ENCODE results near the gene GPC6. TPM values are rescaled to one million over a fixed set of nuclear protein-coding genes. Genes with fewer than 3 reads are reported as not detected.

Gene GPC6
- total RNA-seq, 6 donors from 2014 or later = 1.3 to 7.3 (median 3.4) TPM

- no peak for TF ChIP-seq POLR2A (IDR thresholded peaks at IDR 0.05)
- no peak for TF ChIP-seq CTCF (IDR thresholded peaks at IDR 0.05)
- no peak for TF ChIP-seq POLR2AphosphoS5 (IDR thresholded peaks at IDR 0.05)
- no peak for TF ChIP-seq EP300 (IDR thresholded peaks at IDR 0.05)
- Histone ChIP-seq H3K36me3 (no peaks in the 10 kb centered on the region), H3K27ac (no peak overlapping the region), H3K4me1 (no peaks in the 10 kb centered on the region), H3K27me3 (no peaks in the 10 kb centered on the region), H3K4me3 (no peak overlapping the region), H3K9me3 (no peaks in the 10 kb centered on the region)
- ATAC-seq (ENCODE audit: low FRiP score in 2 of 2) (no peak), DNase-seq (no peak)
Observed at GRCh38 chr13:93525087-93525486, 298.5 kb downstream of the GPC6 start.

GRCh38 chr13:93527748-93528297 lies 301.2 kb downstream of the GPC6 start:
- Histone ChIP-seq H3K27me3 (no peaks in the 10 kb centered on the region), H3K27ac (no peak overlapping the region), H3K4me3 (no peak overlapping the region), H3K36me3 (no peaks in the 10 kb centered on the region), H3K4me1 (no peaks in the 10 kb centered on the region), H3K9me3 (no peaks in the 10 kb centered on the region)
- TF ChIP-seq POLR2AphosphoS5 (IDR thresholded peaks at IDR 0.05) (no peak), EP300 (IDR thresholded peaks at IDR 0.05) (no peak), POLR2A (IDR thresholded peaks at IDR 0.05) (no peak), CTCF (IDR thresholded peaks at IDR 0.05) (no peak)
- ATAC-seq (ENCODE audit: low FRiP score in 2 of 2) = no peak
- WGBS, 2 donors = 76 to 82% methylated on average over 2 of the region's 2 CpGs
- no peak for DNase-seq

- H3K9me3 ChIP-seq = no peaks in the 10 kb centered on the region
- no peak overlapping the region for H3K4me3 ChIP-seq
- H3K27me3 ChIP-seq = no peaks in the 10 kb centered on the region
- DNase-seq (no peak), ATAC-seq (ENCODE audit: low FRiP score in 2 of 2) (no peak)
- no peak overlapping the region for H3K27ac ChIP-seq
- H3K36me3 ChIP-seq = no peaks in the 10 kb centered on the region
- WGBS, 2 donors = 79 to 80% methylated on average over 2 of the region's 2 CpGs
- TF ChIP-seq CTCF (IDR thresholded peaks at IDR 0.05) (no peak), EP300 (IDR thresholded peaks at IDR 0.05) (no peak), POLR2AphosphoS5 (IDR thresholded peaks at IDR 0.05) (no peak)
- H3K4me1 ChIP-seq = no peaks in the 10 kb centered on the region
Observed at GRCh38 chr13:93529961-93530360, 303.4 kb downstream of the GPC6 start.

GRCh38 chr13:93534181-93534700 lies 307.6 kb downstream of the GPC6 start:
- DNase-seq (no peak), ATAC-seq (ENCODE audit: low FRiP score in 2 of 2) (peak in 1 of 2 donors; percentile 45)
- Histone ChIP-seq H3K27ac (no peak overlapping the region), H3K4me3 (no peak overlapping the region), H3K27me3 (no peaks in the 10 kb centered on the region), H3K36me3 (no peaks in the 10 kb centered on the region), H3K9me3 (no peaks in the 10 kb centered on the region), H3K4me1 (no peaks in the 10 kb centered on the region)
- TF ChIP-seq POLR2AphosphoS5 (IDR thresholded peaks at IDR 0.05) (no peak), EP300 (IDR thresholded peaks at IDR 0.05) (no peak), CTCF (IDR thresholded peaks at IDR 0.05) (no peak), POLR2A (IDR thresholded peaks at IDR 0.05) (no peak)
- 74 to 84% methylated on average over 6 of the region's 6 CpGs for WGBS, 2 donors

GRCh38 chr13:93535251-93535650 lies 308.6 kb downstream of the GPC6 start:
- no peak overlapping the region for H3K27ac ChIP-seq
- no peaks in the 10 kb centered on the region for H3K9me3 ChIP-seq
- no peaks in the 10 kb centered on the region for H3K36me3 ChIP-seq
- ATAC-seq (ENCODE audit: low FRiP score in 2 of 2) = no peak
- no peaks in the 10 kb centered on the region for H3K27me3 ChIP-seq
- no peak for DNase-seq
- H3K4me1 ChIP-seq = no peaks in the 10 kb centered on the region
- no peak for TF ChIP-seq POLR2AphosphoS5 (IDR thresholded peaks at IDR 0.05)
- no peak for TF ChIP-seq POLR2A (IDR thresholded peaks at IDR 0.05)
- no peak for TF ChIP-seq CTCF (IDR thresholded peaks at IDR 0.05)
- TF ChIP-seq EP300 (IDR thresholded peaks at IDR 0.05) = no peak
- WGBS, 2 donors = 93 to 96% methylated on average over 1 of the region's 1 CpG
- no peak overlapping the region for H3K4me3 ChIP-seq
